ENCODE data around the gene PLB1. TPM values are rescaled to one million over a fixed set of nuclear protein-coding genes. Genes with fewer than 3 reads are reported as not detected.

PLB1 gene
- total RNA-seq, 1 experiment from 2014 or later = 0.44 TPM

DNA sequence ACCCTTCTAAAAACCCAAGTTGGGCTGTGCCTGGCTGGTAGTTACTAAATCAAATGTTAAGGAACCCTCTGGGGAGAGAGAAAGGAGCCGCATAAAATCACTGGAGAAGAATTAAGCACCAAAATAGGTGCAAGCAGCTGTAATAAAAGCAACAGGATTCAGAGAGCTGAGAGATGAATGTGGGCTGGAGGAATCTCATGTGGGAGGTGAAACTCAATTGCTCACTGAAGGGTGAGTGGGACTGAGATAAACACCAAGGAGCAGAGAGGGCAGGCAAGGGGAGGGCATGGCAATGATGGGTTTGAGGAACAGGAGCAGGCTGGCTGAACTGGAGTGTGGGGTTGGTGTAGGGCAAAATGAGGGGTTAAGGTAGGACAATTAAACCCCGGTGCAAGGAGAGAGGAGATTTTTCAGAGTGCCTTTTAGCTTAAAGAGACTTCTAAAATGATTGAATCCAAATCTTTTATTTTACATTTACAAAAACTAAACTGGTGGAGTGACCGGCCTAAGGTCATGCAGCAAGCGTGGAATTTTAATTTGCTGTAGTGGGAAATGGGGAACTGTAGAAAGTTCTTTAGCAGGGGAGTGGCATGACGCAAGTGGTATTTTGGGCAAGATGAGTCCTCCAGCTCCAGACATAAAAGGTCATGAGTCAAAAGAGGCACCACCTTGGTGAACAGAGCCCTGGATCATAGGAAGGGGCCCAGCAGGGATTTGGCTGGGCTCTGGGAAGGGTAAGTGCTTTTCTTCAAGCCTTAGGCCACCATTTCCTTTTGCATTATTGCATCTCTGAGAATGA, 10.5 kb downstream of the PLB1 start:
- POLR2A ChIA-PET = no interaction called here
- CTCF ChIA-PET = no interaction called here
- H3K36me3 Mint-ChIP-seq = no peaks in the 10 kb centered on the region
- ATAC-seq (no peak), DNase-seq (ENCODE audit: low spot score) (no peak)
- TF ChIP-seq, protein P1, sequence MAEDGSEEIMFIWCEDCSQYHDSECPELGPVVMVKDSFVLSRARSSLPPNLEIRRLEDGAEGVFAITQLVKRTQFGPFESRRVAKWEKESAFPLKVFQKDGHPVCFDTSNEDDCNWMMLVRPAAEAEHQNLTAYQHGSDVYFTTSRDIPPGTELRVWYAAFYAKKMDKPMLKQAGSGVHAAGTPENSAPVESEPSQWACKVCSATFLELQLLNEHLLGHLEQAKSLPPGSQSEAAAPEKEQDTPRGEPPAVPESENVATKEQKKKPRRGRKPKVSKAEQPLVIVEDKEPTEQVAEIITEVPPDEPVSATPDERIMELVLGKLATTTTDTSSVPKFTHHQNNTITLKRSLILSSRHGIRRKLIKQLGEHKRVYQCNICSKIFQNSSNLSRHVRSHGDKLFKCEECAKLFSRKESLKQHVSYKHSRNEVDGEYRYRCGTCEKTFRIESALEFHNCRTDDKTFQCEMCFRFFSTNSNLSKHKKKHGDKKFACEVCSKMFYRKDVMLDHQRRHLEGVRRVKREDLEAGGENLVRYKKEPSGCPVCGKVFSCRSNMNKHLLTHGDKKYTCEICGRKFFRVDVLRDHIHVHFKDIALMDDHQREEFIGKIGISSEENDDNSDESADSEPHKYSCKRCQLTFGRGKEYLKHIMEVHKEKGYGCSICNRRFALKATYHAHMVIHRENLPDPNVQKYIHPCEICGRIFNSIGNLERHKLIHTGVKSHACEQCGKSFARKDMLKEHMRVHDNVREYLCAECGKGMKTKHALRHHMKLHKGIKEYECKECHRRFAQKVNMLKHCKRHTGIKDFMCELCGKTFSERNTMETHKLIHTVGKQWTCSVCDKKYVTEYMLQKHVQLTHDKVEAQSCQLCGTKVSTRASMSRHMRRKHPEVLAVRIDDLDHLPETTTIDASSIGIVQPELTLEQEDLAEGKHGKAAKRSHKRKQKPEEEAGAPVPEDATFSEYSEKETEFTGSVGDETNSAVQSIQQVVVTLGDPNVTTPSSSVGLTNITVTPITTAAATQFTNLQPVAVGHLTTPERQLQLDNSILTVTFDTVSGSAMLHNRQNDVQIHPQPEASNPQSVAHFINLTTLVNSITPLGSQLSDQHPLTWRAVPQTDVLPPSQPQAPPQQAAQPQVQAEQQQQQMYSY (CRISPR knock-in tag; IDR thresholded peaks at IDR 0.05) = no peak
- TF ChIP-seq, protein P2, sequence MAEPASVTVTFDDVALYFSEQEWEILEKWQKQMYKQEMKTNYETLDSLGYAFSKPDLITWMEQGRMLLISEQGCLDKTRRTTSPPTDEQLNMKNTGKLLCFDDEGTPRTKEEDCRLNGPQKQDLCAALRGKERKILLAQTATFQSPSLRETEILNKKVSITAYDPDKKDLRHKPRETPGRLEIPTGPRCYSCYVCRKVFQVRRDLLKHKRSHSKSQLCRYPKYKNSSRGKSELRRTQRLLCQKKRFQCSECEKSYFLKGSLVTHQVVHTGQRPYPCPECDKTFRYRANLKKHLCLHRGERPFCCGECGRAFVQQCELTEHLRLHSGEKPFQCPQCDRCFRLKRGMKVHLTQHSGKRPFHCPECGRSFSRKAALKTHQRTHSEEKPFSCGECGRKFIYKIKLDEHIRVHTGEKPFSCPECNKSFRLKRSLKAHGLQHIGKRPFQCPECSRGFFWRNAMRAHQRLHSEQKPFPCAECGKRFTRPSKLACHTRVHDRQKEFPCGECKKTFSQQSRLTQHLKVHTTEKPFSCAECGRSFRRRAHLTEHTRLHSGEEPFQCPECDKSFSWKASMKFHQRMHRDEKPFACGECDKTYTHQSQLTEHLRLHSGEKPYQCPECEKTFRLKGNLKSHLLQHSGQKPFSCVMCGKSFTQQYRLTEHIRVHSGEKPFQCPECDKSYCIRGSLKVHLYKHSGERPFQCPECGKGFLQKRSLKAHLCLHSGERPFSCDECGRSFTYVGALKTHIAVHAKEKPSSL (CRISPR knock-in tag; conservative IDR thresholded peaks at IDR 0.05) = no peak
- TF ChIP-seq E2F4 (CRISPR knock-in tag; IDR thresholded peaks at IDR 0.05; ENCODE audit: borderline replicate concordance, low read depth) = no peak
- TF ChIP-seq CTCF (IDR thresholded peaks at IDR 0.05) = no peak
- H3K27ac Mint-ChIP-seq = no peak overlapping the region
- no peaks in the 10 kb centered on the region for H3K4me1 Mint-ChIP-seq
- H3K4me3 Mint-ChIP-seq = no peak overlapping the region
- H3K27me3 Mint-ChIP-seq (ENCODE audit: low read depth) = 0 out of 2 replicates have a peak, but pooled peaks cover 3% of the 10 kb centered on the region
- no peaks in the 10 kb centered on the region for H3K9me3 Mint-ChIP-seq

DNA sequence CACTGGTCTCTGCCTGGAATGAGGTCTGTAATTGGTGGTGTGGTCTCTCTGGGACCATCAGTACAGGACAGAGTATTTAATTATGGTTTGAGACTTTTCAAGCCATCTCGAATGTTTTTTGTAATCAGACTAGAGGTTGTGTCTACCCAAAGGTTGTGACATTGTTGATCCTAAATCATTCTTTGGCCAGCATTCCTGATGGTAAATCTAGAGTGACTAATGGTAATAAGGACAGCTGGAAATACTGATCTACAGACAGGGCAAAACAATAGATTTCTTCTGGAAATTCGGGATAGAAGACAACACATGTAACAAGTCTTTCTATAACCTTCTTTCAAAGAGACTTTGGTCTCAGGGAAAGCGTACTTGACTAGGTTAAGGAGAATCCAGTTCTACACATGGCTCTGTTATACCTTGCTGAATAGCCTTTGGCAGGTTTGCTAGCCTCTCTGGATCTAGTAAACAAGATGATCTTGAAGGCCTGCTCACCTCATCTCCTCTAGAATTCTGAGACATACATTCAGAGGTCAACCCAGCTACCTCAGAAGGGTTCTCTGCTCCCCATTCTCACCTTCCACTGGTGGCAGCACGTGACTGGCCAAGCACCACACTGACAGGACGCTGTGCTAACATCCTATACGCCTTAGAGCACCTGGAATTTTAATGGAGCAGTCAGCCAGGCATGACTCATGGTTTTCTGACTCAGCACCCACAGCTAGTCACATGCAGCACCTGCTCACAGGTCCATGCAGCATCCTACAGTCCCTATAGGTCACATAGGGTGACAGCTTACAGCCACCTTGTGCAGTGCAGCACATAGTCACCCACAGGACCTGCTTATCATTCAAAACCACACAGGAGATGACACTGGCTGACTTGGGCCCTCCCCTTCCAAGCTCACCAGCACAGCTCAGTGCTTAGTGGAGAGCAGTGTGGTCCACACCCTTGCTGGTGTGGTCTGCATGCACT, 12.2 kb downstream of the PLB1 start:
- ChIA-PET CTCF (interaction anchor here (1.1 kb wide), 1 partner anchor 15 kb away, joined by 4 read pairs; no protein-coding TSS in a partner anchor), POLR2A (no interaction called here)
- no peaks in the 10 kb centered on the region for H3K4me1 Mint-ChIP-seq
- peaks cover 14% of the 10 kb centered on the region for H3K9me3 Mint-ChIP-seq
- 0 out of 2 replicates have a peak, but pooled peaks cover 3% of the 10 kb centered on the region for H3K27me3 Mint-ChIP-seq (ENCODE audit: low read depth)
- no peak overlapping the region for H3K27ac Mint-ChIP-seq
- ATAC-seq (no peak), DNase-seq (ENCODE audit: low spot score) (no peak)
- no peak overlapping the region for H3K4me3 Mint-ChIP-seq
- H3K36me3 Mint-ChIP-seq = no peaks in the 10 kb centered on the region
- TF ChIP-seq FOXJ3 (CRISPR knock-in tag; IDR thresholded peaks at IDR 0.05; ENCODE audit: borderline replicate concordance) (no peak), MXD4 (CRISPR knock-in tag; IDR thresholded peaks at IDR 0.05; ENCODE audit: borderline replicate concordance) (no peak), ZBTB21 (CRISPR knock-in tag; IDR thresholded peaks at IDR 0.05; ENCODE audit: borderline replicate concordance) (no peak), JAZF1 (CRISPR knock-in tag; IDR thresholded peaks at IDR 0.05) (no peak), ESRRA (CRISPR knock-in tag; IDR thresholded peaks at IDR 0.05; ENCODE audit: borderline replicate concordance) (no peak), ZNF671 (CRISPR knock-in tag; IDR thresholded peaks at IDR 0.05) (no peak), STAT6 (CRISPR knock-in tag; conservative IDR thresholded peaks at IDR 0.05; ENCODE audit: low read depth) (no peak), ZNF121 (CRISPR knock-in tag; IDR thresholded peaks at IDR 0.05) (no peak), TP53 (CRISPR knock-in tag; IDR thresholded peaks at IDR 0.05) (no peak)
- TF ChIP-seq, protein P3, sequence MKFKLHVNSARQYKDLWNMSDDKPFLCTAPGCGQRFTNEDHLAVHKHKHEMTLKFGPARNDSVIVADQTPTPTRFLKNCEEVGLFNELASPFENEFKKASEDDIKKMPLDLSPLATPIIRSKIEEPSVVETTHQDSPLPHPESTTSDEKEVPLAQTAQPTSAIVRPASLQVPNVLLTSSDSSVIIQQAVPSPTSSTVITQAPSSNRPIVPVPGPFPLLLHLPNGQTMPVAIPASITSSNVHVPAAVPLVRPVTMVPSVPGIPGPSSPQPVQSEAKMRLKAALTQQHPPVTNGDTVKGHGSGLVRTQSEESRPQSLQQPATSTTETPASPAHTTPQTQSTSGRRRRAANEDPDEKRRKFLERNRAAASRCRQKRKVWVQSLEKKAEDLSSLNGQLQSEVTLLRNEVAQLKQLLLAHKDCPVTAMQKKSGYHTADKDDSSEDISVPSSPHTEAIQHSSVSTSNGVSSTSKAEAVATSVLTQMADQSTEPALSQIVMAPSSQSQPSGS (CRISPR knock-in tag; IDR thresholded peaks at IDR 0.05; ENCODE audit: borderline replicate concordance, low read depth) = no peak
- TF ChIP-seq, protein P4, sequence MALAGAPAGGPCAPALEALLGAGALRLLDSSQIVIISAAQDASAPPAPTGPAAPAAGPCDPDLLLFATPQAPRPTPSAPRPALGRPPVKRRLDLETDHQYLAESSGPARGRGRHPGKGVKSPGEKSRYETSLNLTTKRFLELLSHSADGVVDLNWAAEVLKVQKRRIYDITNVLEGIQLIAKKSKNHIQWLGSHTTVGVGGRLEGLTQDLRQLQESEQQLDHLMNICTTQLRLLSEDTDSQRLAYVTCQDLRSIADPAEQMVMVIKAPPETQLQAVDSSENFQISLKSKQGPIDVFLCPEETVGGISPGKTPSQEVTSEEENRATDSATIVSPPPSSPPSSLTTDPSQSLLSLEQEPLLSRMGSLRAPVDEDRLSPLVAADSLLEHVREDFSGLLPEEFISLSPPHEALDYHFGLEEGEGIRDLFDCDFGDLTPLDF (CRISPR knock-in tag; IDR thresholded peaks at IDR 0.05) = no peak
